Right lobe of liver (tissue), 4 donors: ENCODE measurements around the gene TSPOAP1.

Experiments
- POLR2A ChIP-seq: fragments of 450-650 bp; IDR thresholded peaks from one replicate; pipeline ENCODE4 v1.6.1; 2017; ENCODE audit warnings: antibody characterized with exemption, mild to moderate bottlenecking
- TF ChIP-seq, protein P1 (sequence below), 4 donors: fragments of 200-600 bp in 3 of 4; fragments of 450-650 bp in 1 of 4; IDR thresholded peaks; one replicate each; pipeline versions ENCODE4 v1.5.1 to v1.8.0; 2016 to 2022; ENCODE audit warnings: antibody characterized with exemption in 4 of 4, mild to moderate bottlenecking in 2 of 4
- donor health status: DM: no; HTN: no; CAD: no.
- donor health status: DM: no; HTN: no; CAD: no.
- donor health status: DM: no; HTN: yes; CAD: no.

DNA sequence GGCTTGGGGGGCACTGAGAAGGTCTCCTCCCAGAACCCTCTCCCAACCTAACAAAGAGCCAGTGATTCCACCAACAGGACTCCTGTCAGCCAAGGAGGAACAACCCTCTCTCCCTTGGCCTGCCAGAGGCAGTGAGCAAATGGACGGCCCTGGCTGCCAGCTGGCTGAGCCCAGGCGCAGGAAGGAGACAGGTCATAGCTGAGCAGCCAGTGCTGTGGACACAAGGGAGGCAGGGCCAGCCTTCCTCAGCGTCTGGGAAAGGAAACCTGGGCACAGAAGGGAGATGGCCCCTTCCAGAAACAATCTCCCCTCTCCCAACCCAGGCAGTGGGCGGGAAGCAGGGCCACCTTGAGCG lies 50.0 kb downstream of the TSPOAP1 start:
- TF ChIP-seq, protein P1, sequence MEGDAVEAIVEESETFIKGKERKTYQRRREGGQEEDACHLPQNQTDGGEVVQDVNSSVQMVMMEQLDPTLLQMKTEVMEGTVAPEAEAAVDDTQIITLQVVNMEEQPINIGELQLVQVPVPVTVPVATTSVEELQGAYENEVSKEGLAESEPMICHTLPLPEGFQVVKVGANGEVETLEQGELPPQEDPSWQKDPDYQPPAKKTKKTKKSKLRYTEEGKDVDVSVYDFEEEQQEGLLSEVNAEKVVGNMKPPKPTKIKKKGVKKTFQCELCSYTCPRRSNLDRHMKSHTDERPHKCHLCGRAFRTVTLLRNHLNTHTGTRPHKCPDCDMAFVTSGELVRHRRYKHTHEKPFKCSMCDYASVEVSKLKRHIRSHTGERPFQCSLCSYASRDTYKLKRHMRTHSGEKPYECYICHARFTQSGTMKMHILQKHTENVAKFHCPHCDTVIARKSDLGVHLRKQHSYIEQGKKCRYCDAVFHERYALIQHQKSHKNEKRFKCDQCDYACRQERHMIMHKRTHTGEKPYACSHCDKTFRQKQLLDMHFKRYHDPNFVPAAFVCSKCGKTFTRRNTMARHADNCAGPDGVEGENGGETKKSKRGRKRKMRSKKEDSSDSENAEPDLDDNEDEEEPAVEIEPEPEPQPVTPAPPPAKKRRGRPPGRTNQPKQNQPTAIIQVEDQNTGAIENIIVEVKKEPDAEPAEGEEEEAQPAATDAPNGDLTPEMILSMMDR (IDR thresholded peaks at IDR 0.05) = no peak
- TF ChIP-seq POLR2A = no peak
